ENCODE results near the gene EOGT.
A peak's percentile ranks its signal among the peaks of the same experiment; 100 is the strongest.

EOGT gene

GRCh38 chr3:68957895-68958294 is 55.6 kb downstream of the EOGT start:
- DNase-seq = no peak

DNA sequence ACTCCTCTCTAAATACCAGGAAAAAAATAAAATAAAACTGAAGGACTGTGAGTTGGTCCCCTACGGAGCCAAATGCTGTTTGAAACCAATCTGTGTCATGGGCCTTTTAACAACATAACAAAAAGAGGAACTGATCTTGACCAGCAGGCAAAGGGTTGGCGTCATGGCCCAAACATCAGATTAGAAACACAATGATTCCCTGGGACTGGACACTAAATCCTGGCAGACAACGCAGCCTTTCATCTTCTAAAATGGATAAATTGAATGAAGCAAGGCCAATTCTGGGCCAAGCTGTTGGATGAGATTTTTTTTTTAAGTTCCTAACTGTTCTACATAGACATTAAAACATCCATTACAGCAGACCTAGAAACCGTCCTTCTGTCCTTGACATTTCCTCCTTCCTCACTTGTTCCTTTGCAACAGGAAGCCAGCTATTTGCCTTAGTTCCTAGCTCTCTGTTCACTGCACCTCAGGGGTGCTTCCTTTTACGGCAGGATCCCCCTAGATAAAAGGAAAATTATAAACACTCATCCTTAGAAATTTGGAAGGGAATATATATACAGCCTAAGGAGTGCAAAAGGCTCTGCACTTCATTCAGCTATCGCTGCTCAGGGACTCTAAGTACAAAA is 59.6 kb downstream of the EOGT start:
- DNase-seq = peak; percentile 3 to 28 (median 18)

DNA sequence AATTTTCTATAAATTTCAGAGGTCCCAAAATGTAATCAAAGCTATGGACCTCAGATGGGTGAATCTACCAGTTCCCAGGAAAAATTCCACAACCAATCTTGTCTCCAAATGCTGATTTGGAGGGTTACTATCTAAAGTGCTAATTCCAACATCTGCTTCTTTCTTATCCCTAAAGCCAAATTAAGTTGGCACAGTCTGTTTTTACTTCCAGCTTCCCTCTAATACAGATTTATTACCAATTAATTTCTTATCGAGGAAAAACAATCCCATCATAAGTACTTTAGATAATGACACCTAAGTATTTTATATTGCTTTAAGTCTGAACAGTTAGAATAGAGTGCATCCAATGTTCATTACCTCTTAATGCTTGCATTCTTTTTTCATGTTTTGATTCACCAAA is 68.3 kb downstream of the EOGT start:
- DNase-seq = no peak

DNA sequence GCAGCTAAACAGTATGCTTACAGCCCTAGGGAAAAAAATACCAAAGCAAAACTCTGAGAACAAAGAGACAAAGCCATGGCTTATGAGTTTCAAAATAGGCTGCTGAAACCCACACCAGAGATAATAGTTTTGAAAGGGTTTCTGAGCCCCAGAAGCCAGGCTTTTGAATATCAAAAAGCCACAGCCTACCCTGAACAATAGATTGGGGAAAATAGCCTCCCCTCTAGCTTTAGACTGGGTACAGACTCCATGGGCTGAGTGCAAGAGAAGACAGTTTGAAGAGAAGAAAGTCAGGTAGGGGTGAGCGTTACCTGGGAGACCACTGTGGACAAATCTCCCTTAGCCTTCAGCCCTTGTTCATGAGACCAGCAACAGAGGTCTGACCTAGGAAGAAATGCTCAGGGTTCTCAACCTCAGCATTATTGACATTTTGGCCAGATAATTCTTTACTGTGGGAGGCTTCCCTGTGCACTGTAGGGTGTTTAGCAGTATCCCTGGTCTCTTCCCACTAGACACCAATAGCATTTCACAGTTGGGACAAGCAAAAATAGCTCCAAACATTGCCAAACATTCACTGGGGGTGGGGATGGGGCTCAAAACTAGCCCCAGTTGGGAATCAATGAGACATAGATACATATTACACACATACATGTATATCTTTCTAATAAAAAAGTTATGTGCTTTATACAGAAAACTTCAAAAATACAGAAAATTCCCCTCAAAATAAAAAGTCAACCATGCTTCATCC is 69.6 kb downstream of the EOGT start:
- DNase-seq = no peak

GRCh38 chr3:68941055-68941454 is 72.4 kb downstream of the EOGT start:
- no peak for DNase-seq

- no peak for DNase-seq
Observed at GRCh38 chr3:68936856-68937255, 76.6 kb downstream of the EOGT start.

DNA sequence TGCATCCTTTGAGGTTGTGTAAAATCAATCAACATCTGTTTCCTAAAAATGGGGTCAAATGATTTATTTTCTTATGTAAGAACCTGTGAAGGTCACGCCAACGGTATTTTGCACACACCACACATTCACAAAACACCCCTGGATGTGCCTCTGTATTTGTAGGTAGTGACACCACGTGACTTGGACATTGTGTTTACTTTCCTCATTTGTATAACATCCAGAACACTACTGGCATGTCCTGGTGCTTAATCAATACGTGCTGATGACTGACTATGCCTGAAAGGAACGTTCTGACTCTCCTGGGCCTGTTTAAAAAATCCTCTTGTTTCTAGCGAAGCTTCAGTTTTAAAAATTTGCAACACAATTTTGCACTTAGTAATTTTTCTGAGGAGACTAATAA is 77.7 kb downstream of the EOGT start:
- no peak for DNase-seq

DNA sequence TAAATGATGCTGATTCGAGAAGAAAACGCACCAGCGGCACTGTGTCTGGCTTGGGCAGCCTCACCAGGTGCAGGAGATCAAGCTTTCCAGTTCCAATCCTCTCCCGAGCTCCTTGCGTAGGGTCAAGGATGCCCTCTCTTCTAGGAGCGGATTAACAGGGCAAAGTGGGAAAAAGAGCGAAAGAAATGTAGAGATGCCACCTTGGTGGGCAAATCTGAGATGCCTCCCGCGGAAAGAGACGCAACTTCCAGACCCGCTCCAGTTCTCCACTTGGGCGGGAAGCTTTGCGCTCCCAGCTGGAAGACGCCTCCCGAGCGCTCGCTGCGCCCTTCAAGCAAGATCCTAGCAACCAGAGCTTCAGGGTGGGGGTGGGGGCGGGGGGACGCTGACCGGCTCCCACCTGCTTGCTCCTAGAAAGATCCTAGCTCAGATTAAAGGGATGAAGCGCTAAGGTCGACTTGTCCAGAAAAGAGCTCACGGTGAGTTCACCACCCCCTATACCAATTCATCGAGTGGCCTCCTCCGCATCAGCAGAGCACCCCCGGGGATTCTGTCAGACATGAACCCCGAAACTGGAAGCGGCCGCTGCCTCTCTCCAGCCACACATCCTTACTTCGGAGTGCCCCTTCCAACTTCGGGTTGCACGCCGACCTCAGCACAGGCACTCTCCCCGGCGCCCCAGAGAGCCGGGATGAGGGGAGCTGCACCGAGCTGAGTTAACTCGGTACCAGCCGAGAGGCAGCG is 81.9 kb downstream of the EOGT start:
- DNase-seq = no peak
